ENCODE results near the gene KCNJ16.

Gene KCNJ16

DNA sequence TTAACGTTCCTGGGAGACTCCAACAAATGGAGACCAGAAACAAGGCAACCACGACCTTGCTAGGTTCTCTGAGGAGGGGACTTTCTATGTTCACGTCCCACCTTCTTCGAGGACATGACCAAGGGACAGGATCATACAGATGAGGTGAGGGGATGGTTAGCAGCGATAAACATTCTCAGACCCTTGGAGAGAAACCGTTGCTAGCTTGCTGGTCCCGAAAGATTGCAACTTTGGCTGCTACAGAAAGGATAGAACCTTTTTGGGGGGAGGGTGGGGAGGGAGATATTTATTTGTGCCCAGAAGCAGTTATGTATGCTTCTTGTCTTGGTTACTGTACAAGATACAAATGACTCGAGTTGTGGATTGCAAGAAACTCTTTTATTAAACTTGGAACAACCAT is 59.0 kb downstream of the KCNJ16 start:
- no peak for DNase-seq (ENCODE audit: extremely low read depth, insufficient read length)
- Histone ChIP-seq H3K4me3 (replicated peaks; ENCODE audit: low read depth, low read length) (no peak overlapping the region), H3K36me3 (ENCODE audit: control insufficient read depth, insufficient read depth, low read length) (no peaks in the 10 kb centered on the region), H3K27me3 (replicated peaks; ENCODE audit: control insufficient read depth, insufficient read depth, low read length) (no peaks in the 10 kb centered on the region)
- TF ChIP-seq, protein P1, sequence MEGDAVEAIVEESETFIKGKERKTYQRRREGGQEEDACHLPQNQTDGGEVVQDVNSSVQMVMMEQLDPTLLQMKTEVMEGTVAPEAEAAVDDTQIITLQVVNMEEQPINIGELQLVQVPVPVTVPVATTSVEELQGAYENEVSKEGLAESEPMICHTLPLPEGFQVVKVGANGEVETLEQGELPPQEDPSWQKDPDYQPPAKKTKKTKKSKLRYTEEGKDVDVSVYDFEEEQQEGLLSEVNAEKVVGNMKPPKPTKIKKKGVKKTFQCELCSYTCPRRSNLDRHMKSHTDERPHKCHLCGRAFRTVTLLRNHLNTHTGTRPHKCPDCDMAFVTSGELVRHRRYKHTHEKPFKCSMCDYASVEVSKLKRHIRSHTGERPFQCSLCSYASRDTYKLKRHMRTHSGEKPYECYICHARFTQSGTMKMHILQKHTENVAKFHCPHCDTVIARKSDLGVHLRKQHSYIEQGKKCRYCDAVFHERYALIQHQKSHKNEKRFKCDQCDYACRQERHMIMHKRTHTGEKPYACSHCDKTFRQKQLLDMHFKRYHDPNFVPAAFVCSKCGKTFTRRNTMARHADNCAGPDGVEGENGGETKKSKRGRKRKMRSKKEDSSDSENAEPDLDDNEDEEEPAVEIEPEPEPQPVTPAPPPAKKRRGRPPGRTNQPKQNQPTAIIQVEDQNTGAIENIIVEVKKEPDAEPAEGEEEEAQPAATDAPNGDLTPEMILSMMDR (IDR thresholded peaks at IDR 0.05; ENCODE audit: insufficient read depth, low read length, poor library complexity, severe bottlenecking) = no peak

DNA sequence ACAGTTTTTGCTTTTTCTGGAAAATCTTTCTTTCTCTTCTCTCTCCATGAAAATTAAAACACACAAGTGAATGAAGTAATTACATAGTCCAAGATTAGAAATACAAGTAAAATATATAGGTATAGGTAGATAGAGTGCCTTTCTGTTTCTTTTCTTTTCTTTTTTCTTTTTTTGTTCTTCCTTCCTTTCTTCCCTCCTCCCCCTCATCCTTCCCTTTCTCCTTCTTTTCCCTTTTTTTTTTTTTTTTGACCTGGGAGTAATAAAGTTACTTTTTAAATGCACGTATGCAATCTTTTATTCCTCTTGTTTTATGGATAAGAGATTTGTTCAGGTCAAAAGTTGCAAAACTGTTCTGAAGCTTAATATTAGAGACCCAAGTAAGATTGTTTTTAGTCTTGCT is 59.8 kb downstream of the KCNJ16 start:
- Histone ChIP-seq H3K36me3 (ENCODE audit: control insufficient read depth, insufficient read depth, low read length) (no peaks in the 10 kb centered on the region), H3K27me3 (replicated peaks; ENCODE audit: control insufficient read depth, insufficient read depth, low read length) (no peaks in the 10 kb centered on the region), H3K4me3 (replicated peaks; ENCODE audit: low read depth, low read length) (no peak overlapping the region)
- DNase-seq (ENCODE audit: extremely low read depth, insufficient read length) = no peak
- TF ChIP-seq, protein P1 (IDR thresholded peaks at IDR 0.05; ENCODE audit: insufficient read depth, low read length, poor library complexity, severe bottlenecking) = no peak

DNA sequence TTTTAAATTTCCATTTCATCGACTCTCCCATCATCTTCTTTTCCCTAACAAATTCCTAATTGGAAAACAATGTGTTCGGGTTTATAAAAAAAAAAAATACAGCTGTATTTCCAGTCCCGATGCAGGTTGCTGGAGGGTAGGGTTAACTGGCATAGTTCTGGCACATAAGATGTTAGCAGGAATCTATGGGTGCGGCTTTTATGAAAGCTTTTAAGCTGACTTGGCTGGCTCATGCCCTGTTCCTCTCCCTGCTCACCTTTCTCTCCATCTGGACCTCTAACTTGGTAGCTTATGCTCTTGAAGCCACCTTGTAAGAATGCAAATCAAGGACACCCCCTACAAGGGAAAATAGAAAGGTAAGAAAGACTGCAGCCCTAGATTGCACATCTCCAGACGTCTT is 61.1 kb downstream of the KCNJ16 start:
- Histone ChIP-seq H3K27me3 (replicated peaks; ENCODE audit: control insufficient read depth, insufficient read depth, low read length) (no peaks in the 10 kb centered on the region), H3K4me3 (replicated peaks; ENCODE audit: low read depth, low read length) (no peak overlapping the region), H3K36me3 (ENCODE audit: control insufficient read depth, insufficient read depth, low read length) (no peaks in the 10 kb centered on the region)
- TF ChIP-seq, protein P1 (IDR thresholded peaks at IDR 0.05; ENCODE audit: insufficient read depth, low read length, poor library complexity, severe bottlenecking) = no peak
- no peak for DNase-seq (ENCODE audit: extremely low read depth, insufficient read length)

DNA sequence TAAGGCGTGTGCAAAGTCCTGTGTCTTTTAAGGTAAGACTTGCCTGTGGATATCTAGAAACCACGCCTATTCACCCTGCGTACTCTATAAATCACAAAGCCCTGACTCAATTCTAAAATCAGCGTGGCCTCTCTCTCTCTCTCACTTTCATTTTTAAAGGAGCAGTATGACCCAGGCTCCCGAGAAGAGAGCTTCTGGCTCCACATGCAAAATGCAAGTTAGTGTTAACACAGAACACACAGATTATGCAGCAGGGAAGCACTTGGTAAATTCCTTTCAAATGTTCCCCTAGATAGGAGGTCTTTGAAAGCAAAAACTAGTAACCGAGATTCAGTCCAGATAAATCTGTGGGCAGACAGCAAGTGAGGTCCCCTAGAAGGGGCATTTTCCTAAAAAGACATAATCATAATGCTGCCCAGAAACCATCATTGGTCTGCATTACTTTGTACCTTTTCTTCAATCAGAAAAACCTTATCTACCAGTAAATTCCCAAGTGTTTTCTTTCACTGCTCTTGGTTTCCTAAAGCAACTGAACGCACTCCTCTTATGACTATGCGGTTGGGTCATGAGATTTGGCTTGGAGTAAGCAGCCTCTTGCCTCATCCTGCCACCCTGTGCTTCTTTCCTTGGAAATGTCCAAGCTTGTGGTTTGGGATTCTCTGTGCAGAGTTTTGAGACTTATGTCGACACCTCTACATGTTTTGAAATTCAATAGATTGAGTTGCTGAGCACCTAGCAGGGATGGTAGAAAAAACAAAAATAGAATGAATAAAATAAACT is 62.6 kb downstream of the KCNJ16 start:
- peak; percentile 57 for DNase-seq (ENCODE audit: extremely low read depth, insufficient read length)
- no peaks in the 10 kb centered on the region for H3K36me3 ChIP-seq (ENCODE audit: control insufficient read depth, insufficient read depth, low read length)
- no peaks in the 10 kb centered on the region for H3K27me3 ChIP-seq (replicated peaks; ENCODE audit: control insufficient read depth, insufficient read depth, low read length)
- TF ChIP-seq, protein P1 (IDR thresholded peaks at IDR 0.05; ENCODE audit: insufficient read depth, low read length, poor library complexity, severe bottlenecking) = no peak
- H3K4me3 ChIP-seq (replicated peaks; ENCODE audit: low read depth, low read length) = no peak overlapping the region

DNA sequence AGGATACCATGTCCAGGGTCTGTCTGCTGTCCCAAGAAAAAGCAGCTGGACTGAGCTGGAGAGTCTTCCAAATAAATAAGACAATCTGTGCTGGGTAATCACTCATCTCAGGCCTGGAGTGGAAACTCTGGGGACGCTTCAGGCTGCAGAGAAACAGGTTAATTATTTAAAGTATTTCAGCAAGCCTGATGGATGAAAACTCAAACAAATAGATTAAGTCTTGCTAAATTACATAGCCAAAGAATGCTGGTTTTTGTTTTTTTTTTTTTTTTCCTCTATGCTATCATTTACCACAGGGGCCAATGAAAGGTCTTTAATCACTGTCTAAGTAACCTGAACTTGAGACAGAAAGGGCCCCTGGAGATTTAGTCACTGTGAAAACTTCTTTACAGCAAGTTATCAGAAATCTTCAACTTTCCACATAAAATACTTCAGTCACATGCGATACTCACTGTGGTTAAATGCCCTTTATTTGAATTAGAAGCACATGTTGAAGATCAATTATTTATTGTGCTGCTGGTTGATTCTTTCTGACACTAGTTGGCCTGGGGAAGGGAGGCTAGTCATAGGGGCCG is 63.4 kb downstream of the KCNJ16 start:
- no peak overlapping the region for H3K4me3 ChIP-seq (replicated peaks; ENCODE audit: low read depth, low read length)
- TF ChIP-seq, protein P1 (IDR thresholded peaks at IDR 0.05; ENCODE audit: insufficient read depth, low read length, poor library complexity, severe bottlenecking) = no peak
- DNase-seq (ENCODE audit: extremely low read depth, insufficient read length) = no peak
- H3K36me3 ChIP-seq (ENCODE audit: control insufficient read depth, insufficient read depth, low read length) = no peaks in the 10 kb centered on the region
- H3K27me3 ChIP-seq (replicated peaks; ENCODE audit: control insufficient read depth, insufficient read depth, low read length) = no peaks in the 10 kb centered on the region

All from GM06990 (cell line).